Type B pancreatic cell (in vitro differentiated cells): ENCODE data around the gene GCNT1. TPM values are rescaled to one million over a fixed set of nuclear protein-coding genes. Genes with fewer than 3 reads are reported as not detected.
"Not testable (repeated sequence)": the region's sequence is repeated elsewhere in the genome, so short reads cannot be mapped to it uniquely, and the experiment has no call there.

Source experiments
- DNase-seq: peaks from one replicate; pipeline ENCODE4 v3.0.0; 2021; ENCODE audit warnings: mixed read lengths; ENCODE audit not compliant: unreplicated experiment; ENCODE audit errors: extremely low spot score
- H3K27ac Mint-ChIP-seq: 2 replicates; pipeline ENCODE4 v1.8.0; 2021; ENCODE audit warnings: mild to moderate bottlenecking, mixed read lengths
- H3K27me3 Mint-ChIP-seq: 2 replicates; pipeline ENCODE4 v1.8.0; 2021; ENCODE audit warnings: mixed read lengths
- H3K36me3 Mint-ChIP-seq: 2 replicates; pipeline ENCODE4 v1.8.0; 2021; ENCODE audit warnings: mixed read lengths
- H3K4me1 Mint-ChIP-seq: one replicate; pipeline ENCODE4 v1.8.0; 2021; ENCODE audit warnings: mixed read lengths; ENCODE audit not compliant: unreplicated experiment
- H3K4me3 Mint-ChIP-seq: 2 replicates; pipeline ENCODE4 v1.8.0; 2021; ENCODE audit warnings: mild to moderate bottlenecking, mixed read lengths
- H3K9me3 Mint-ChIP-seq: 2 replicates; pipeline ENCODE4 v1.8.0; 2021; ENCODE audit warnings: mixed read lengths
- CTCF ChIP-seq: fragments of 200-600 bp; sonication (generic); conservative IDR thresholded peaks from 2 replicates; pipeline ENCODE4 v1.5.0; 2021; ENCODE audit warnings: antibody characterized with exemption, mild to moderate bottlenecking
- total RNA-seq: library from RNA; stranded (reverse); gene quantifications from 2 replicates; pipeline ENCODE4 v1.2.1, GENCODE V29; 2021; ENCODE audit warnings: low replicate concordance

Gene GCNT1
- total RNA-seq, 1 donor from 2014 or later: 23.8 TPM

GRCh38 chr9:76521244-76521681 lies 62.3 kb downstream of the GCNT1 start:
- Mint-ChIP-seq H3K9me3 (no peaks in the 10 kb centered on the region), H3K36me3 (no peaks in the 10 kb centered on the region), H3K4me3 (no peak overlapping the region)

GRCh38 chr9:76521906-76522305 lies 62.9 kb downstream of the GCNT1 start:
- Mint-ChIP-seq H3K4me3 (no peak overlapping the region), H3K9me3 (no peaks in the 10 kb centered on the region), H3K36me3 (no peaks in the 10 kb centered on the region), H3K27ac (no peak overlapping the region), H3K27me3 (no peaks in the 10 kb centered on the region), H3K4me1 (peaks cover 9% of the 10 kb centered on the region)
- no peak for DNase-seq
- no peak for TF ChIP-seq CTCF

More at GRCh38 chr9:76521244-76521681, 62.3 kb downstream of the GCNT1 start:
- no peak for TF ChIP-seq CTCF
- peaks cover 9% of the 10 kb centered on the region for H3K4me1 Mint-ChIP-seq
- no peaks in the 10 kb centered on the region for H3K27me3 Mint-ChIP-seq
- no peak for DNase-seq
- H3K27ac Mint-ChIP-seq: no peak overlapping the region

- not testable (repeated sequence) for H3K9me3 Mint-ChIP-seq, H3K36me3 Mint-ChIP-seq, H3K27me3 Mint-ChIP-seq, H3K4me3 Mint-ChIP-seq, H3K27ac Mint-ChIP-seq, DNase-seq, H3K4me1 Mint-ChIP-seq
Measured at GRCh38 chr9:76523617-76524200, 64.7 kb downstream of the GCNT1 start.

- H3K36me3 Mint-ChIP-seq: no peaks in the 10 kb centered on the region
- no peaks in the 10 kb centered on the region for H3K27me3 Mint-ChIP-seq
- H3K4me3 Mint-ChIP-seq: no peak overlapping the region
- DNase-seq: no peak
- H3K9me3 Mint-ChIP-seq: no peaks in the 10 kb centered on the region
- no peak overlapping the region for H3K27ac Mint-ChIP-seq
- peaks cover 4% of the 10 kb centered on the region for H3K4me1 Mint-ChIP-seq
- no peak for TF ChIP-seq CTCF
Measured at GRCh38 chr9:76525196-76525595, 66.2 kb downstream of the GCNT1 start.

- no peak for DNase-seq
- Mint-ChIP-seq H3K27ac (no peak overlapping the region), H3K9me3 (no peaks in the 10 kb centered on the region), H3K4me3 (no peak overlapping the region), H3K4me1 (peaks cover 8% of the 10 kb centered on the region), H3K27me3 (no peaks in the 10 kb centered on the region), H3K36me3 (no peaks in the 10 kb centered on the region)
- TF ChIP-seq CTCF: no peak
Measured at GRCh38 chr9:76526026-76526425, 67.0 kb downstream of the GCNT1 start.

- H3K27ac Mint-ChIP-seq: no peak overlapping the region
- H3K27me3 Mint-ChIP-seq: no peaks in the 10 kb centered on the region
- H3K4me3 Mint-ChIP-seq: no peak overlapping the region
- peaks cover 4% of the 10 kb centered on the region for H3K4me1 Mint-ChIP-seq
- no peak for TF ChIP-seq CTCF
- DNase-seq: no peak
- H3K36me3 Mint-ChIP-seq: no peaks in the 10 kb centered on the region
- no peaks in the 10 kb centered on the region for H3K9me3 Mint-ChIP-seq
Measured at GRCh38 chr9:76528056-76528455, 69.1 kb downstream of the GCNT1 start.
